Measurements from ENCODE around the gene PLCXD1.
"Not testable (repeated sequence)": the region's sequence is repeated elsewhere in the genome, so short reads cannot be mapped to it uniquely, and the experiment has no call there.

The PLCXD1 gene

DNA sequence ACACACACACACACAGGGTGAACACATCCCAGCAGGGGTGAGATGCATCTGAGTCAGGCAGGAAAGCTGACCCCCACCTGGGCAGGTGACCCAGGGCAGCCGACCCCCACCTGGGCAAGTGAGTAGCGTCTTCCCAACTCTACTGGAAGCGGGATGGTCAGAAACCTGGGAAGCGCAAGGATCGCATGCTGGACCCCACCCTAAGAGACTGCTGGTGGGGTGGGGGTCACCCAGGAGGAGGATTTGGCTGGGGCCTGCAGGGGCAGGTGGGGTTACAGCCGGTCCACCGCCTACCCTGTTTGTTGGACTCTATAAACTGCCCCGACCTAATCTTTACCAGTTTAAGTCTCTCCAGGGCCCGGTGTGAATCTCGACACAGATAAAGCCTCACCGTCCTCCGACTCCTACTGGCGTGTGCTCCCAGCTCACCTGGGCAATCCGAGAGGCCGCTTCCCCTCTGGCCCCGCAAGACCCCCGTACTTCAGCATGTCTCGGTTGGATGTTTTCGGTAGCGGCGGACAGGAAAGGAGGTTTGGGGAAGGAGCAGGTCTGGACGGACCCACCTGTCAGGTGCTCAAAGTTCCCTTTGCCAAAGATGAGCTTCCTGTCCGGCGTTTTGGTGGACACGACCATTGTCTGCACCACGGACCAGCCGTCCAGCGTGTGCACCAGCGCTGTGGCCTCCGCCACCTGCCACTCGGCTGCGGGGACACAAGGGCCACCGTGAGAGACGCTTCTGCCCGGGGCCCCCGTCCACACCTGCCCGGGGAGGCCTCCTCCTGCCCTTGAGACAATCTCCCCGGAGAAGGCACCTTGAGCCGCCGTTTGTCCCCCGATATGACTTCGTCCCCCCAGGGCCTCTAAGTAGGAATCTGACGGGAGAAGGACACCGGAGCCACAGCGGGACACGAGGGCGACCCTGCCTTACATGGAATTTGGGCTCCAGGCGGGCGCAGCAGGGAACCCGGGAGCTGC lies 35.5 kb downstream of the PLCXD1 start:
- in situ Hi-C loops (cut with HindIII; ENCODE audit: low sequenced_read_pairs): no loop called here

DNA sequence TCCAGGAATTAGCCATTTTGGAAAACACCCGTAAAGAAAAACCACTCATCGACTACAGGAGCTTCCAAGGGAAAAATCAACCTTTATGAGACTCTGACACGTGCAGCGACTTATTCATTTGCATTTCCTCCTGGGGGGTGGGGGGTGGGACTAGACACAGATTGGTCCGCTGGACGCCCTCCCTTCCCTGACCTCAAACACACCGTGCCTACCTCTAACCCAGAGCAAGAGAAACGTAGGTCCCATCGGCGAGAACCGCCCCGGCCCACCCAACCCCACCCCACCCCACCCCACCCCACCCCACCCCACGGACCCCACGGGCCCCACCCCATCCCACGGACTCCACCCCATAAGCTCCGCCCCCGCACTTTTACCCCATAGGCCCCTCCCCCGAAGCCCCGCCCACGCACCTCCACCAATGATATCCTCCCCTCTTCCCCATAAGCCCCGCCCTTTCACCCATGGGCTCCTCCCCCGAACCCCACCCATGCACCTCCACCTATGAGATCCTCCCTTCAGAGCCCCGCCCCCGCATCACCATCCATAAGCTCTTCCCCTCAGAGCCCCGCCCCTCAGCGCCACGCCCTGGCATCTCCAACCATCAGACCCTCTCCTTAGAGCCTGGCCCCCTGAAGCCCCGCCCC lies 36.4 kb downstream of the PLCXD1 start:
- in situ Hi-C loops (cut with HindIII; ENCODE audit: low sequenced_read_pairs): no loop called here

DNA sequence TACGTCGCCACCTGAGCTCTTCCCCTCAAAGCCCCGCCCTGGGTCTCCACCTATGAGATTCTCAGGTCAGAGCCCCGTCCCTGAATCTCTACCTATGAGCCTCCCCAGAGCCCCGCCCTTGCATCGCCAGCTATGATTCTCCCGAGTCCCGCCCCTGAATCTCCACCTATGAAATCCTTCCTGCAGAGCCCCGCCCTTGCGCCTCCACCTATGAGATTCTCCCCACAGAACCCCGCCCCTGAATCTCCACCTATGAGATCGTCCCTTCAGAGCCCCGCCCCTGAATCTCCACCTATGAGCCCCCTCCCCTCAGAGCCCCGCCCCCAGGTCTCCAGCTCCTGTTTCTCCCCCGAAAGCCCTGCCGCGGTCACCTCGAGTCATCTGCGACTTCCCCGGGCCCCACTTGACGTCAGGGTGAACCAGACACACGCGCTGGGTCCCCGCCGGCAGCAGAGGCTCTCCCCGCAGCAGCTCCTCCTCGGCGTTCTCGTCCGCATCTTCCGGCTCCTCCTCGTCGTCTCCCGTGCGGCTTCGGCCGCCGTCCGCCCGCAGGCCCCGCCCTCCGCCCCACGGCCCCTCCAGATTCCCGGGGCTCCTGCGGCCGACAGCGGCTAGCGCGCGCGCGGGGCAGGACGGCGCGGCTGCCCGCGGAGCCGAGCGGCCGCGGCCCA lies 37.0 kb downstream of the PLCXD1 start:
- in situ Hi-C loops (cut with HindIII; ENCODE audit: low sequenced_read_pairs): no loop called here

DNA sequence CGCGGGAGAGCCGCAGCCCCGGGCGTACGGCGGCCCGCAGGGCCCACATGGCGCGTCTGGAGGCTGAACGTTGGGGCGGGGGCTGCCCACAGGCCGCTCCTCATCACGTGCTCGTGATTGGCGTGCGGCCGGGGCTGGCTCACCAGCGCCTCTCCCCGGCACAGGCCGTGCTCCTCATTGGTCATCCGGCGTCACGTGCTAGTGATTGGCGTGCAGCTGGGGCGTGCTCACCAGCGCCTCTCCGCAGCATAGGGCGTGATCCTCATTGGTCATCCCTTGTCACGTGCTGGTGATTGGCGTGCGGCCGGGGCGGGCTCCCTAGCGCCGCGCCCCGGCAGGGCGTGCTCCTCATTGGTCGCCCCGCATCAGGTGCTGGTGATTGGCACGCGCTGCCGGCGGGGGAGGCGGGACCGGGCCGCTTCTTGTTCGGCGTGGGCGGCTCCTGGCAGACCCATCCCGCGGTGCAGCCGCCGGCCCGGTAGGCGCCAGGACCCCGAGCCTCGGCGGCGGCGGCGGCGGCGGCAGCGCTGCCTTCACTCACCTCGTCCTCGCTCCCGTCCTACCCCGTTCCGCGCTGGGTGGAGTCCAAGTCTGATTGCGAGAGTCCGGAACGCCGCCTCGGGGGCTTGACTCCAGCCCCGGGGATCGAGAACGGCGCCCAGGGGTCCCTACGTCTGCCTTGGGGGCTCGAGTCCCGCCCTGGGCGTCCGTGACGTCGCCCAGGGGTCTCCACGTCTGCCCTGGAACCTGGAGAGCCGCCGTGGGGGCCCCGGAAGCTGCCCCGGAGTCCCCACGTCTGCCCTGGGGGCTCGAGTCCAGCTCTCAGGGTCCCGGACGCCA lies 37.8 kb downstream of the PLCXD1 start, which contains the start of gene GTPBP6:
GTPBP6 (minus strand) TSS at position 58 of the 840 bp plus-strand sequence; CDS start at position 49, 9 bp downstream.
- in situ Hi-C loops (cut with HindIII; ENCODE audit: low sequenced_read_pairs): no loop called here

DNA sequence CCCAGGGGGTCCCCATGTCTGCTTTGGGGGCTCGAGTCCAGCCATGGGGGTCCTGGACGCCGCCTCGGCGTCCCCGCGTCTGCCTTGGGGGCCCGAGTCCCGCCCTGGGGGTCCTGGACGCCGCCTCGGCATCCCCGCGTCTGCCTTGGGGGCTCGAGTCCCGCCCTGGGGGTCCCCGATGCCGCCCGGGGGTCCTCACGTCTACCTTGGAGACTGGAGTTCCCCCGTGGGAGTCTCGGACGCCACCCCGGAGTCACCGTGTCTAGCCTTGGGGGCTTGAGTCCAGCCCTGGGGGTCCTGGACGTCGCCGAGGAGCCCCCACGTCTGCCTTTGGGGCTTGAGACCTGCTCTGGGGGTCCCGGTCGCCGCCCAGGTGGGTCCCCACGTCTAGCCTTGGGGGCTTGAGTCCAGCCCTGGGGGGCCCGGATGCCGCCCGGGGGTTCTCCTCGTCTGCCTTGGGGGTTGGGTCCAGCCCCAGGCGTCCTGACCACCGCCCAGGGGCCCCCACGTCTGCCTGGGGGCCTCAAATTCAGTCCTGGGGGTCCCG lies 38.5 kb downstream of the PLCXD1 start:
- in situ Hi-C loops (cut with HindIII; ENCODE audit: low sequenced_read_pairs): no loop called here

DNA sequence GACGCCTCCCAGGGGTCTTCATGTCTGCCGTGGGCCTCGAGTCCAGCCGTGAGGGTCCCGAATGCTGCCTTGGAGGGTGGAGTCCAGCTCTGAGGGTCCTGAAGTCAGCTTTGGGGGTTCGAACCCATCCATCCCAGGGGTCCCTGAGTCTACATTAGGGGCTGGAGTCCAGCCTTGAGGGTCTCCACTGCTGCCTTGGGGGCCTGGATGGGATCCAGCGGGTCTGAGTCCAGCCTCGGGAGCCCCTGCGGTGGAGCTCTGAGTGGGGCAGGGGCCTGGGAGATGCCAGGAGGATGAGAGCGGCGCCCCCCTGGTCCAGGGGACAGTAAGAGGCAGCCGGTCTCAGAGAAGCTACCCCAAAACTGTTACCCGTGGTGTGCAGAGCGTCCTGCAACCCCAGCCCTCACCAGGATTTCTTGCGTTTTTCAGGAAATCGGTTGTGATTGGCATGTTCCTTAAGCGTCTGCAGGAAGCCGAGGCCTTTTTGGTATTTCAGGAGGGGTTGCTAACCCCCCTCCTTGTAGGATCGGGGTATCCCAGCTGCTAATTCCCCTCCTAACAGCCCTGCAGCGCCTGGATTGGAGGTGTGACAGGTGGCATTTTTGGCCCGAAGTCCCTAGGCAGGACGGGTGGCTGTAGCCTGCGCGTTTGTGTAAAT lies 39.1 kb downstream of the PLCXD1 start:
- in situ Hi-C loops (cut with HindIII; ENCODE audit: low sequenced_read_pairs): no loop called here

DNA sequence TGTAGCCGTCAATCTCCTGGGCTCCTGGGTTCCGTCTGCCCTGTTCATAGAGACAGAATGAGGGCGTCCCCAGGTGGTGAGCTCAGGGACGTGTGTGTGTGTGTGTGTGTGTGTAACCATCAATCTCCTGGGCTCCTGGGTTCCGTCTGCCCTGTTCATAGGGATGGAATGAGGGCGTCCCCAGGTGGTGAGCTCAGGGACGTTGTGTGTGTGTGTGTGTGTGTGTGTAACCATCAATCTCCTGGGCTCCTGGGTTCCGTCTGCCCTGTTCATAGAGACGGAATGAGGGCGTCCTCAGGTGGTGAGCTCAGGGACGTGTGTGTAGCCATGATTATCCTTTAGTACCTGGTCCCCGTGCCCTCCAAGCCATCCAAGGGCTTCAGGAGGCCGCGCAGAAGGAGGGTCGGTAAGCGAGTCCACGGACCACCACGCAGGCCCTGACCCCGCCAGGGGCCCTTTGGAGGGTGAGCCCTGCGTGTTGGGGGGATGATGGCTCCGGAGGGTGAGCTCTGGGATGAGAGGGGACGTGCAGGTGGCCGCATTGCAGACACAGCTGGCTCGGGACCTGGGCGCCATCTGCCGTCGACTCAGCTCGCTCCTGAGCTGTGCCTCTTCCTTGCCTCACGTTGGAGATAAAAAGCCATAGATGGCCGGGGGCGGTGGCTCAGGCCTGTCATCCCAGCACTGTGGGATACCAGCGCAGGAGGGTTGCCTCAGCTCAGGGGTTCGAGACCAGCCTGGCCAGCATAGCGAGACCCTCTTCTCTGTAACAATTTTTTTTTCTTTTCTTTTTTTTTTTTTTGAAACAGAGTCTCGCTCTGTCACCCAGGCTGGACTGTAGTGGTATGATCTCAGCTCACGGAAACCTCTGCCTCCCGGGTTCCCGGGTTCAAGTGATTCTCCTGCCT lies 42.8 kb downstream of the PLCXD1 start:
- in situ Hi-C loops (cut with HindIII; ENCODE audit: low sequenced_read_pairs): no loop called here

DNA sequence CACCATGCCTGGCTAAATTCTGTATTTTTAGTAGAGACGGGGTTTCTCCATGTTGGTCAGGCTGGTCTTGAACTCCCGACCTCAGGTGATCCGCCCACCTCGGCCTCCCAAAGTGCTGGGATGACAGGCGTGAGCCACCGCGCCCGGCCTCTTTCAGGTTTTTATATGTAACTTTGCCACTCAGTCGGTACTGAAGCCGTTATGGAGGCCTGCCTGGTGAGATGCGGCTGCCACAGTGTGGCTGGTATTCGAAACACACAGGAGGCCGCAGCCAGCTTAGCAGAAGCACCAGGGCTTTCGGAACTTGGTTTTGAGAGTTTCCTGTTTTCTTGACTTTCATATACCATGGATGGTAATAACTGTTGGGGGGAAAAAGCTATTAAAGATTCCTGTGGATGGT lies 43.5 kb downstream of the PLCXD1 start:
- in situ Hi-C loops (cut with HindIII; ENCODE audit: low sequenced_read_pairs): not testable (repeated sequence)

DNA sequence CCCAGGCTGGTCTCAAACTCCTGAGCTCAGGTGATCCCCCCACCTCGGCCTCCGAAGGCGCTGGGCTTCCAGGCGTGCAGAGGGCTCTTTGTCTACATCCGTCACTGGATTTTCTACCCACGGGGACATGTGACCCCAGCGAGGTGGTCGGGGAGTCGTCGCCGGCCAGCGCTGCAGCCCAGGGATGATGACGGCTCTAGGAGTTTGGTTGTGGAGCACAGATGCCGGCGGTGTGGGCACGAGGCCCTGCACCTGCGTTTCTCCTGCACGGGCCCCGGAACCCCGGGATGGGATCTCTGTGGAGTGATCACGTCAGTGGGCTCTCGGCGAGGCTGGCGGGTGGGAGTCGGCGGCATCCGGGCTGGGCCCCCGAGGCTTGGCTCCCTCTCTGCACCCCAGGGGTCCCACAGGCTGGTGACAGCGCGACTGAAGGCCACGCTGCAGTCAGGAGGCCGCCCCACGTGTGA lies 46.5 kb downstream of the PLCXD1 start:
- in situ Hi-C loops (cut with HindIII; ENCODE audit: low sequenced_read_pairs): no loop called here

DNA sequence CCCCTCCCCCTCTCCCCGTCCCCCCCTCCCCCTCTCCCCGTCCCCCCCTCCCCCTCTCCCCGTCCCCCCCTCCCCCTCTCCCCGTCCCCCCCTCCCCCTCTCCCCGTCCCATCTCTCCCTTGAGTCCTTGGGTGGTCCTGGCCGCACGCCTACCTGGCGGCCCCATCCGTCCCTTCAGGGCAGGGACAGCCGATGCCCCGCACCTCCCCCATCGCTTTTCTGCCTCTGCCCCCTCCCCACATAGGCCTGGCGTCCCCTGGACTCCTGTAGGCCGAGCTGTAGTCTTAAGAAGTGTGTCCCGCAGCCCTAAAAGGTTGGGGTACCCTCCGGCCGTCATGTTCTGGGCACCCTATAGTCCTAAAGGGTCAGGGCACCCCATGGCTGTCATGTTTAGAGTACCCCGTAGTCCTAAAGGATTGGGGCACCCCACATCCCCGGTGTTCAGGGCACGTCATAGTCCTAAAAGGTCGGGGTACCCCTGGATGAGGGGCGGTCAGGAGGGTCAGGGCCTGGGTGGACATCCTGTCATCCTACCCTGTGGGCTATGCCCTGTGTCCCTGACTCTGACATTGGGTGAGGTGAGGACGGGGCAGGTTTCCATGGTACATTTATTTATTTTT lies 48.2 kb downstream of the PLCXD1 start:
- in situ Hi-C loops (cut with HindIII; ENCODE audit: low sequenced_read_pairs): no loop called here

DNA sequence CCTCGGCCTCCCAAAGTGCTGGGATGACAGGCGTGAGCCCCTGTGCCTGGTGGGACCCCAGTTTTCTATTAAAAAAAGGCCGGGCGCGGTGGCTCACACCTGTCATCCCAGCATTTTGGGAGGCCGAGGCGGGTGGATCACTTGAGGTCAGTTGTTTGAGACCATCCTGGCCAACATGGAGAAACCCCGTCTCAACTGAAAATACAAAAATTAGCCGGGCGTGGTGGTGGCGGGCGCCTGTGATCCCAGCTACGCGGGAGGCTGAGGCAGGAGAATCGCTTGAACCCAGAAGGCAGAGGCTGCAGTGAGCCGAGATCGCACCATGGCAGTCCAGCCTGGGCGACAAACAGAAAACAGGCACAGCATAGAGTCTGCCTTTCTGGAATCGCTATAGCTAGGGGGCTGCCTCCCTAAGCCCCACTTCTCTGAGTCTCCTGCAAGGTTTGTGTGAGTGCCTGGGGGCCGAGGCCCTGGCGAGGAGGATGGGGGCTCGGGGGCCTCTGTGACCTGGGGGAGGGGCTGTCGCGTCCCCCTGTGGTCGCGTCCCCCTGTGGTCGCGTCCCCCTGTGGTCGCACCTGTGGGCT lies 49.1 kb downstream of the PLCXD1 start:
- in situ Hi-C loops (cut with HindIII; ENCODE audit: low sequenced_read_pairs): not testable (repeated sequence)

DNA sequence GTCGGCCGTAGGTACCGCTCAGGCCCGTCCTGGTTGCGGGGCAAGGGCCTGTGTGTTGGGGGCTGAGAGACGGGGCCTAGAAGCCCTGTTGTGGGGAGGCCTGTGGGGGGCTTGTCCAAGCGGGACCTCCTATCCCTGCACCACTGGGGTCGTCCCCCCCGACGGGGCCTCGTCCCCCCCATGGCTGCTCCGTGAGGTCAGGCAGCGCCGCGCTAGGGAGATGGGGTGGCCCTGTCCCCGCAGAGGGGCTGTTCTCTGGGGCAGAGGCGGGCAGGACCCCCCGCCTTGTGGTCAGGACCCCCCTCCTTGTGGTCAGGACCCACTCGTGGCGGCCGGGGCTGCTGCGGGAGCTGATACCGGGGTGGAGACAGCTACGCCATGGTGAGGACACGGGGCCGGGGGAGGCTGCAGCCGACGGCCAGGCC lies 49.6 kb downstream of the PLCXD1 start:
- in situ Hi-C loops (cut with HindIII; ENCODE audit: low sequenced_read_pairs): no loop called here

DNA sequence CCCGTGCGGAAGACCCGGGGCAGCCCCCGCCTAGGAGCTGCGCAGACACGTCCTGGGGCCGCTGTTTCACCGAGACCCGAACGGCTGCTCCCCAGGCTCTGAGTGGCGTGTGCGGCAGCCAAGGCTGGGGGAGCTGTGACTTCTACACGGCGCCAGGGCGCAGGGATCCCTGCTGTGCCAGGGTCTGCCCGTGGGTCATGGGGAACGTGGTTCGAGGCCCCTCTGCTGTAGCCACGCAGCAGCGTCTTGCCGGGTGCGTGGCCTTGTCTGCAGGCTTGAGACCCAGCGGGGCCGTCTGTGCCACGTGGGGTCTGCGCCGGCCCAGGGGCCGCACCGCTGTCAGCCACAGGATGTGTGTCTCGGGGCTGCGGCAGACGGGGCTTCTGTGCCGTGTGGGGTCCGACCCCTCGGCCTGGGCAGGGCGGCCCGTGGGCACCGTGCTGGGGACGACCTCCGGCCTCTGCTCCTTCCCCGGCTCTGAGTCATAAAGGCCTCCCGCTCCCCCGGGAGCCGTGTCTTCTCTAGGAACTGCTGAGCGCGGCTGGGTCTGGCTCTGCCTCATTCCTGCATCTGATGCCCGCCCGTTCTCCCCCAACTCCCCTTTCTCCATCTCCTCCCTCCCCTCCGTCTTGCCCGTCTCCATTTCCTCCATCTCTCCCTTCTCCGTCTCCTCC lies 50.1 kb downstream of the PLCXD1 start:
- in situ Hi-C loops (cut with HindIII; ENCODE audit: low sequenced_read_pairs): no loop called here

DNA sequence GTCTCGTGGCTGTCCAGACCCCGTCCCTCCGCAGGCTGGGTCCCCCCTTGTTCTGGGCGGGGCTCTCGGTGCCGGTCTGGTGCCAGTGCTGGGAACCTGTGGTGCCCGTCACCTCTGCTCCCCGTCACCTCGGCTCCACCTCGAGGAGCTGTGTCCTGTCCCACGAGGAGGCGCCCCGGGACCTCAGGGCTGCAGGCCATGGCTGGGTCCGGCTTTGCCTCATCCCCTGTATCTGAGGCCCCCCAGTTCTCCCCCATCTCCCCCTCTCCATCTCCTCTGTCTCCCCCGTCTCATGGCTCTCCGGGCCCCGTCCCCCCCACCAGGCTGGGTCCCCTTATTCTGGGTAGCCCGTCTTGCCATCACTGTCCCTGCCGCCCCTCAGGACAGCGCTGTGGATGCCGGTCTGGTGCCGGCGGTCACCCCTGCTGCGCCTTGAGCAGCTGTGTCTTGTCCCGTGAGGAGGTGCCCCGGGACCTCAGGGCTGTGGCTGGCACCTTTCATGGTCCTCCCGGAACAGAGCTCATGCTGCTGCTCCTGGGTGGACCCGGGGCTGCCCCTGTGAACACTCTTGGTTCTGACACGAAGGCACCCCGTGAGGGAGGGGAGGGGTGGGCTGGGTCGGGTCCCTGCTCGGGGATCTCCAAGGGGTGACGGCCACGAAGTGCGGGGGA lies 50.8 kb downstream of the PLCXD1 start:
- in situ Hi-C loops (cut with HindIII; ENCODE audit: low sequenced_read_pairs): no loop called here

DNA sequence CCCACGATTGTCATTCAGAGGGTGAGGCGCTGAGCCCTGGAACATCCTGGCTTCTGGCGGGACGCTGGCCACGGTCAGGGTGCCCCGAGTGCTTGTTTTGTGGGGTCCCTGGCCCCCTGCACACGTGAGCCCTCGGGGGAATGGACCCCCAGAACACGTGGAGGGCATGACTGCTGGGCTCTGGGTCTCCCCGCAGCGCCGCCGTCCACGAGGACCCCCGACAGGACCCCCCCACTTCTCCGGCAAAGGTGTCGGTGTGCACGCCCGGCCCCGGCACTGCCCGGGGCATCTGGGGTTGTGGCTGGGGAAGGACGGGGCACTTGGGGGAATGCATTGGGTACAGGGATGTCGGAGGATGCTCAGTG lies 51.3 kb downstream of the PLCXD1 start:
- in situ Hi-C loops (cut with HindIII; ENCODE audit: low sequenced_read_pairs): no loop called here

DNA sequence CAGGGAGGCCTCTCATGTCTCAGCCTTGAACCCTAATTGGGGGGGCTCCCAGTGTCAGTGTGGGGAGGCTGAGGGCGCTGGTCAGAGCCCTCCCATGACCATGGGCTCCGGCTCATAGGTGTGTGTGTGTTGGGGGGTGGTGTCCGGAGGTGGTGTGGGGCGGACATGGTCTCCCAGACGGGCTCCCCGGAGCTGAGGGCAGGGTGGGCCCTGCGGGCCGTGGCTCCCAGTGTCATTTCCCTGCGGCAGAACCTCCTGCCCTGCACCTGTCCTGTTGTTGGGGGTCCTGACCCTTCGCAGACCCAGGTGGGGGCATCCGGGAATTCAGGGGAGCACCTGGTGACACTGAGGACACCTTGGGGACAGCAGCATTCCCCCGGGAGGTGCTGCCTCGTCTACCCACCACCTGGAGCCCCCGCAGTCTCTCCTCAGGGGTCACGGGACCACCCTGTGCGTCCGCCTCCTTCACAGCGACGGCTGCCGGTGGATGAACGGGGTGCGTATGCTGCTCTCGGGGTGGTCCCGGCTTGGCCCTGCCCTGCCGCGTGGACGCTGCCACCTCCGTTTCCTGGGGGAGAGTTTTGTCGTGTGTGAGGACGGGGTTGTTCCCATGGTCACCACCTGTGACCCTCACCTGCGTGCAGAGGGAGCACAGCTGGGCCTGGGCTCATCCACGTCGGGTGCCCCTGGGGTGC lies 51.9 kb downstream of the PLCXD1 start:
- in situ Hi-C loops (cut with HindIII; ENCODE audit: low sequenced_read_pairs): no loop called here
